Gastroesophageal sphincter (tissue), 4 donors: ENCODE measurements around the gene WDR43. TPM values are rescaled to one million over a fixed set of nuclear protein-coding genes. Genes with fewer than 3 reads are reported as not detected.

Experiments
- ATAC-seq: fragments of 150-250 bp; one replicate; pipeline ENCODE4 v1.9.1; 2016; ENCODE audit warnings: mild to moderate bottlenecking, moderate library complexity
- H3K27ac ChIP-seq, 4 donors: fragments of 200-600 bp; sonication (generic) in 3 of 4; 1 replicate in 3 of 4; 2 replicates in 1 of 4; pipeline ENCODE4 v1.5.1; 2016 to 2019
- H3K27me3 ChIP-seq: fragments of 200-600 bp; sonication (generic); one replicate; pipeline ENCODE4 v1.5.1; 2019
- H3K36me3 ChIP-seq, 2 donors: fragments of 200-600 bp; sonication (generic); one replicate each; pipeline ENCODE4 v1.5.1; 2019; ENCODE audit warnings: control low read depth in 1 of 2
- H3K4me1 ChIP-seq, 3 donors: fragments of 200-600 bp; sonication (generic); 1 replicate in 2 of 3; 2 replicates in 1 of 3; pipeline ENCODE4 v1.5.1; 2016 to 2019; ENCODE audit warnings: control low read depth in 2 of 3
- H3K4me3 ChIP-seq, 2 donors: fragments of 200-600 bp; sonication (generic); one replicate each; pipeline ENCODE4 v1.5.1; 2019; ENCODE audit warnings: mild to moderate bottlenecking in 1 of 2, moderate library complexity in 1 of 2
- H3K9me3 ChIP-seq, 3 donors: fragments of 200-600 bp; sonication (generic); one replicate each; pipeline ENCODE4 v1.5.1; 2017 to 2019; ENCODE audit warnings: control low read depth in 2 of 3
- CTCF ChIP-seq, 4 experiments: fragments of 200-600 bp in 2 of 4; fragments of 450-650 bp in 2 of 4; sonication (generic) in 1 of 4; IDR thresholded peaks; one replicate each; pipeline ENCODE4 v1.5.1; 2017 to 2019; ENCODE audit warnings: antibody characterized with exemption in 4 of 4, mild to moderate bottlenecking in 2 of 4, moderate library complexity in 2 of 4
- EP300 ChIP-seq: sonication (generic); formaldehyde crosslinking; IDR thresholded peaks from one replicate; pipeline ENCODE4 v1.6.1; 2017; ENCODE audit warnings: antibody characterized with exemption, mild to moderate bottlenecking
- POLR2A ChIP-seq, 2 donors: fragments of 450-650 bp; IDR thresholded peaks; one replicate each; pipeline ENCODE4 v1.6.1; 2017; ENCODE audit warnings: antibody characterized with exemption in 2 of 2, mild to moderate bottlenecking in 2 of 2, moderate library complexity in 1 of 2
- POLR2AphosphoS5 ChIP-seq: sonication (generic); formaldehyde crosslinking; IDR thresholded peaks from one replicate; pipeline ENCODE4 v1.6.1; 2017; ENCODE audit warnings: antibody characterized with exemption
- WGBS, 2 donors: methylation state at CpG; one replicate each; pipeline ENCODE4 v1.1.5; 2018; ENCODE audit warnings: low coverage in 1 of 2; 5-methylcytosine and 5-hydroxymethylcytosine counted together
- total RNA-seq, 4 donors: library from RNA; depleted of rRNA; stranded (reverse); fragments of >200 nt; gene quantifications; one replicate each; pipeline ENCODE4 v1.1.0, GENCODE V29; 2016

The WDR43 gene
- total RNA-seq, 4 donors from 2014 or later = 29.6 to 51.7 (median 39.0) TPM

GRCh38 chr2:28901841-28902240 lies 7.4 kb downstream of the WDR43 start:
- WGBS, 2 donors = 65 to 71% methylated on average over 1 of the region's 1 CpG
- ATAC-seq = no peak
- Histone ChIP-seq H3K36me3 (peaks cover 0 to 36% of the 10 kb centered on the region in 2 donors), H3K27me3 (no peaks in the 10 kb centered on the region), H3K4me3 (no peak overlapping the region), H3K27ac (no peak overlapping the region), H3K9me3 (no peaks in the 10 kb centered on the region), H3K4me1 (peaks cover 0 to 56% (median 0%) of the 10 kb centered on the region in 3 donors)
- no peak for TF ChIP-seq POLR2A (IDR thresholded peaks at IDR 0.05)
- TF ChIP-seq CTCF (IDR thresholded peaks at IDR 0.05) = no peak
- no peak for TF ChIP-seq EP300
- TF ChIP-seq POLR2AphosphoS5 = no peak

DNA sequence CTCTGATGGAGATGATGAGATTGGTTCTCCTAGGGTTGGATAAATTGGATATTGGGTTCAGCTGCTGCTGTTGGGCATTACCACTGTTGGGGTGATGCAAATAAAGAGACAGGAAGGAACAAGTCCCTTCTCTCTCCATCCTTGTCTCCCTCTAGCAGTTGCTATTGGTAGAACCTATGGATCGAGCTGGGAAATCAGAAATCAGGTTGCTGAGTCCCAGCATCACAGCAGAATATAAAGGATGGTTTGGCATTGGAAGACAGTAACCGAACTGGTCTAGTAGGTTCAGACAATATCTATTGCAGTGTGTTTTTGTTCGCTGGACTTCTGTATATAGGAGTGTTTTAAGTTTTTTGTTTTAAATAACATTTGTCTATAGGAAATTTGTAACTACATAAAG lies 8.1 kb downstream of the WDR43 start:
- ATAC-seq = no peak
- WGBS, 2 donors = 94 to 100% methylated on average over 2 to 3 of the region's 3 CpGs
- H3K4me3 ChIP-seq = no peak overlapping the region
- H3K36me3 ChIP-seq = peaks cover 0 to 44% of the 10 kb centered on the region in 2 donors
- no peaks in the 10 kb centered on the region for H3K27me3 ChIP-seq
- H3K9me3 ChIP-seq = no peaks in the 10 kb centered on the region
- no peak for TF ChIP-seq POLR2AphosphoS5
- no peak for TF ChIP-seq EP300
- TF ChIP-seq CTCF (IDR thresholded peaks at IDR 0.05) = no peak
- no peak for TF ChIP-seq POLR2A (IDR thresholded peaks at IDR 0.05)
- H3K27ac ChIP-seq = no peak overlapping the region
- peaks cover 0 to 49% (median 0%) of the 10 kb centered on the region in 3 donors for H3K4me1 ChIP-seq

DNA sequence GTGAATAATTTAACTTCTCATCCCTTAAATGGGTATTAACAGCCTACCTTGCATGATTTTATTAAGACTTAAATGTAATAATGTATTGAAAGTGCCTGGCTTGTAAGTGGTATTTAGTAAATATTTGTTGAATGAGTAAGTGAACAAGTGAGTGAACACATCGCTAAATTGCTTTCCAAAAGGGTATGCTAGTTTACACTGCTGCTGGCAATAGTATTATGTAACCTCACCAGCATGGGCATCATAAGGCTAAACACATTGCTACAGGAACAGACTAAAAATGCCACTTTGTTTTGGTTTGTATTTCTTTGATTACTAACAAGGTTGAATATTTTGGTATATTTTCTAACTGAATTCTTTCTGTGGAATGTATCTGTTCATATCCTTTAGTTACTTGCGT lies 9.8 kb downstream of the WDR43 start:
- no peak for ATAC-seq
- WGBS, 2 donors = 76 to 77% methylated on average over 2 of the region's 2 CpGs
- H3K36me3 ChIP-seq = peaks cover 0 to 61% of the 10 kb centered on the region in 2 donors

DNA sequence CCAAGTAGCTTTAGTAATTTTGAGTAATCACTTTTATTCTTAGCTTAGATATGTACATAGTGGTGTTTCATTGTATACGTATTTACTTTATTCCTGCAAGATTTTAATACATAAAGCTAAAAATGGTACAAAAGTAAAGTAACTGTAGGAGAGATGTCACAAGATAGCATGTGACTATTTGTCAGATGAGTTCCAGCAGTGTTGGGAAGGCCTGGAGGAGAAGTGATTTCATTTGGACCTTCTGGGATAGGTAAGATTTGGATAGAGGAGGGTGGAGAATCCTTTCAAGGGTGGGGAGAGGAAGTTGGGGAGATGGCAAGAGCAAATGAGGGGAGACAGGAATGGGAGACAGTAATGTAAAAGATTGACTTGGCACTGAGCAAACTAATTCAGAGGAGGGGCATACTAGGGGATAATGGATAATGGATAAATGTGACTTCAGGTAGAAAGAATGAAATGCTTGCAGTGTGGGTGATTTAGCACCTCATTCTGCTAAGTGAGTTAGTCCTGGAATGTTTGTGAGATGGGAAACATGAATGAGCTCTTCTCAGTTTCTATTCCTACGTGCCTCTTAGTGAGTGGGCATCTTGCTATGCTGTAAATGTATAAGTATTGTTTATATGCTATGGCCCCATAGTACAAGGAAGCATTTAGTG lies 10.5 kb downstream of the WDR43 start:
- Histone ChIP-seq H3K4me3 (no peak overlapping the region), H3K9me3 (no peaks in the 10 kb centered on the region), H3K27me3 (no peaks in the 10 kb centered on the region), H3K36me3 (peaks cover 0 to 67% of the 10 kb centered on the region in 2 donors), H3K4me1 (peaks cover 0 to 31% (median 0%) of the 10 kb centered on the region in 3 donors), H3K27ac (no peak overlapping the region)
- WGBS, 2 donors = 63 to 91% methylated on average over 2 of the region's 2 CpGs
- TF ChIP-seq POLR2A (IDR thresholded peaks at IDR 0.05) (no peak), CTCF (IDR thresholded peaks at IDR 0.05) (no peak), POLR2AphosphoS5 (no peak), EP300 (no peak)
- ATAC-seq = no peak

More for the DNA sequence above, 9.8 kb downstream of the WDR43 start:
- TF ChIP-seq POLR2AphosphoS5 (peak; percentile 21), CTCF (IDR thresholded peaks at IDR 0.05) (no peak), POLR2A (IDR thresholded peaks at IDR 0.05) (no peak), EP300 (no peak)
- Histone ChIP-seq H3K9me3 (no peaks in the 10 kb centered on the region), H3K27me3 (no peaks in the 10 kb centered on the region), H3K4me1 (peaks cover 0 to 32% (median 0%) of the 10 kb centered on the region in 3 donors), H3K27ac (no peak overlapping the region), H3K4me3 (no peak overlapping the region)

DNA sequence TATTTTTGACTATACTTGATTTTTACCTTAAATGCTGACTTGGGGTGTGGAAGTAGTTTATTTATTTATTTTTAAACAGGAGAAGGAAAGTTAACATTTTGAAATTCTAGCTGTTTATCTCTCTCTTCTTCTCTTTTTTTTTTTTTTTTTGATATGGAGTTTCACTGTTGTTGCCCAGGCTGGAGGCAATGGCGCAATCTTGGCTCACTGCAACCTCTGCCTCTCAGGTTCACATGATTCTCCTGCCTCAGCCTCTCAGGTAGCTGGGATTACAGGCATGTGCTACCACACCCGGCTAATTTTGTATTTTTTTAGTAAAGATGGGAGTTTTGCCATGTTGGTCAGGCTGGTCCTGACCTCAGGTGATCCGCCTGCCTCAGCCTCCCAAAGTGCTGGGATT lies 11.1 kb downstream of the WDR43 start:
- no peaks in the 10 kb centered on the region for H3K9me3 ChIP-seq
- peaks cover 0 to 69% of the 10 kb centered on the region in 2 donors for H3K36me3 ChIP-seq
- peaks cover 0 to 31% (median 0%) of the 10 kb centered on the region in 3 donors for H3K4me1 ChIP-seq
- WGBS, 2 donors = 100% methylated on average over 2 of the region's 3 CpGs
- H3K4me3 ChIP-seq = no peak overlapping the region
- TF ChIP-seq EP300 (no peak), POLR2AphosphoS5 (no peak), POLR2A (IDR thresholded peaks at IDR 0.05) (no peak), CTCF (IDR thresholded peaks at IDR 0.05) (no peak)
- no peak for ATAC-seq
- no peak overlapping the region for H3K27ac ChIP-seq
- no peaks in the 10 kb centered on the region for H3K27me3 ChIP-seq
